ENCODE results near the gene NOG. TPM values are rescaled to one million over a fixed set of nuclear protein-coding genes. Genes with fewer than 3 reads are reported as not detected.

Gene NOG
- total and polyA plus RNA-seq, 2 donors (not counting 3 experiments of a cell fraction or from before 2014, with no cell fraction given) = 0.63 to 2.3 TPM

- no peaks in the 10 kb centered on the region for H3K79me2 ChIP-seq (ENCODE audit: control insufficient read depth, insufficient read depth, low read length)
- BruUV-seq (replicated peaks) = no TSS peak
- no peaks in the 10 kb centered on the region for H3K4me1 ChIP-seq (ENCODE audit: control insufficient read depth, extremely low read depth, insufficient read depth, low read length)
- no peak overlapping the region for H3K4me3 ChIP-seq (replicated peaks in 1 of 3; ENCODE audit: insufficient read depth in 1 of 3, low read depth in 1 of 3, low read length in 3 of 3)
- H3K9ac ChIP-seq (replicated peaks; ENCODE audit: extremely low read depth, insufficient read depth, low read length) = no peak overlapping the region
- no peak overlapping the region for H2AFZ ChIP-seq (ENCODE audit: low read depth, low read length)
- H3K4me2 ChIP-seq (ENCODE audit: insufficient read depth, low read length) = no peak overlapping the region
- FAIRE-seq = no peak
- no peak overlapping the region for H3K27ac ChIP-seq (ENCODE audit: insufficient read depth, low read depth, low read length)
- H3K36me3 ChIP-seq (ENCODE audit: control insufficient read depth in 2 of 2, extremely low read depth in 1 of 2, insufficient read depth in 2 of 2, low read length in 2 of 2) = no peaks in the 10 kb centered on the region
- no peaks in the 10 kb centered on the region for H3K9me3 ChIP-seq (replicated peaks; ENCODE audit: control insufficient read depth, insufficient read depth, low read length)
- POLR2A ChIA-PET = interaction anchor here (0.6 kb wide), 1 partner anchor 147 kb away, joined by 6 read pairs; no protein-coding TSS in a partner anchor
- no peaks in the 10 kb centered on the region for H4K20me1 ChIP-seq (replicated peaks; ENCODE audit: control insufficient read depth, extremely low read depth, insufficient read depth, low read length)
- TF ChIP-seq GATA2 (IDR thresholded peaks at IDR 0.05; ENCODE audit: insufficient read depth, insufficient read length, low read depth, low read length) (no peak), FOS (IDR thresholded peaks at IDR 0.05; ENCODE audit: borderline replicate concordance, insufficient read depth, low read length) (no peak), POLR2A (IDR thresholded peaks at IDR 0.05; ENCODE audit: low read depth, low read length) (no peak), MAX (IDR thresholded peaks at IDR 0.05; ENCODE audit: insufficient read depth, insufficient read length) (no peak), MYC (IDR thresholded peaks at IDR 0.05; ENCODE audit: low read depth, low read length) (no peak), EZH2 (IDR thresholded peaks at IDR 0.05; ENCODE audit: borderline replicate concordance, low read depth, low read length, severe bottlenecking) (no peak), CTCF (IDR thresholded peaks at IDR 0.05; ENCODE audit: extremely low read depth in 1 of 2, insufficient read depth in 1 of 2, low read depth in 1 of 2, low read length in 2 of 2) (no peak), POLR2AphosphoS5 (IDR thresholded peaks at IDR 0.05; ENCODE audit: insufficient read depth, low read depth, low read length) (no peak), JUN (IDR thresholded peaks at IDR 0.05; ENCODE audit: borderline replicate concordance, insufficient read depth, insufficient read length, low read depth) (no peak)
- no peaks in the 10 kb centered on the region for H3K9me1 ChIP-seq (replicated peaks; ENCODE audit: control insufficient read depth, extremely low read depth, insufficient read depth, low read length)
- CTCF ChIA-PET = interaction anchor here (1.0 to 1.5 kb wide), 3 partner anchors 9 to 79 kb away, joined by 3 to 4 read pairs (median 3); no protein-coding TSS in a partner anchor
- no peak for DNase-seq (ENCODE audit: low read depth, low spot score)
- dilution Hi-C loops (cut with MboI; ENCODE audit: extremely low pct_ligation_motif_present, low sequenced_read_pairs) (no loop called here), intact Hi-C loops (cut with micrococcal nuclease) (no loop called here)
- no peaks in the 10 kb centered on the region for H3K27me3 ChIP-seq (ENCODE audit: control insufficient read depth in 2 of 2, insufficient read depth in 2 of 2, low read length in 2 of 2)
These were observed 42.8 kb downstream of the NOG start for GRCh38 chr17:56636265-56636664.

Measured in endothelial cell of umbilical vein (primary cell).